HAP-1 (cell line): Measurements from ENCODE around the gene ANXA6.

Experiments used
- DNase-seq, 2 experiments: peaks; one replicate each; pipeline ENCODE4 v3.0.0-alpha.2; 2016 to 2020; ENCODE audit warnings: low spot score in 2 of 2
- H3K27me3 ChIP-seq: fragments of 250-450 bp; sonication (Bioruptor Pico); 2 replicates; pipeline ENCODE4 v1.5.1; 2020; ENCODE audit warnings: low read depth, mild to moderate bottlenecking, moderate library complexity
- H3K36me3 ChIP-seq: fragments of 250-450 bp; sonication (Bioruptor Pico); replicated peaks from 2 replicates; pipeline ENCODE4 v1.5.1; 2020; ENCODE audit warnings: mild to moderate bottlenecking
- H3K4me1 ChIP-seq: fragments of 250-450 bp; sonication (Bioruptor Pico); 2 replicates; pipeline ENCODE4 v1.5.1; 2020; ENCODE audit warnings: mild to moderate bottlenecking
- H3K4me3 ChIP-seq: fragments of 250-450 bp; sonication (Bioruptor Pico); 2 replicates; pipeline ENCODE4 v1.5.1; 2020; ENCODE audit warnings: mild to moderate bottlenecking, moderate library complexity
- H3K9me3 ChIP-seq: fragments of 250-450 bp; sonication (Bioruptor Pico); 2 replicates; pipeline ENCODE4 v1.5.1; 2020; ENCODE audit warnings: mild to moderate bottlenecking, moderate library complexity
- in situ Hi-C: fragments of 300-500 bp; cut with MboI; formaldehyde crosslinking; loops from 3 replicates; pipeline ENCODE4 v1.14.3; 2020; ENCODE audit warnings: low sequenced_read_pairs, inconsistent platforms, mixed read lengths

The ANXA6 gene

DNA sequence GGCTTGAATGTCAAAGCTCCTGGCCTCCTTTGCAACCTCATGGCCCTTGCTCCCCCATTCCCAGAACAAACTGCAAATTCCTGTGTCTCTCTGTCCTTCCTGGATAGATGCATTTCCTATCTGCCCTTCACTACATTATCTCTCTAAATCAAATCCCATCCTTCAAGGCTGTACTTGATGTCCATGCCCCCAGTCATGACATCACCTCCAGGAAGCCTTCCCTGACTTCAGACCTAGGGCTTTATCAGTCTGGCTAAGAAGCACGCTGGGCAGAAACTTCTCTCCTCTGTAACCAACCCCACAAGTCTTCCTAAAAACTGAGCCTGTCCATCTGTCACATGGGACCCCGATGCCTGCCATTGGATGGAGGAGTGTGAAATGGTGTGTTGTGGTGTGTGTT is 51.1 kb downstream of the ANXA6 start:
- no peak overlapping the region for H3K4me3 ChIP-seq
- no peak for DNase-seq
- H3K9me3 ChIP-seq: no peaks in the 10 kb centered on the region
- peaks cover 51% of the 10 kb centered on the region for H3K36me3 ChIP-seq
- no peaks in the 10 kb centered on the region for H3K4me1 ChIP-seq
- in situ Hi-C loops: no loop called here
- H3K27me3 ChIP-seq: no peaks in the 10 kb centered on the region

DNA sequence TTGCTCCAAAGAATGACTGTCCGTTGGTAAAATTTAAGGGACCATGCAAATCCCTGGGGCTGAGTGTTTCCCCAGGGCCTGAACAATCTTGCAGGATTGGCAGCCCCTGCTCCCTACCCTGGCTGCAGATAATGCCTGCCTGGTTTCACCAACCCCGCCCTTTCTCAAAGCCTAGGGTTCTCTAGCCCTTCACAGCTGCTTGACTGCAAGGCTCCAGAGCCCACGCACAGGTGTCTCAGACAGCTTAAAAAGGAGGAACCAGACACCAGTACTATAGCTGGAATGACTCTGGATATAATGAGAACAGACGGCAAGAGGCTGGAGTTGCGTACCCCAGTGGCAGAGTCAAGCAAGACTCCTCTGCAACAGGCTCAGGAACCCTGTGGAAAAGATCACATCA is 51.5 kb downstream of the ANXA6 start:
- Histone ChIP-seq H3K27me3 (no peaks in the 10 kb centered on the region), H3K9me3 (no peaks in the 10 kb centered on the region), H3K4me3 (no peak overlapping the region), H3K36me3 (peaks cover 51% of the 10 kb centered on the region), H3K4me1 (no peaks in the 10 kb centered on the region)
- no peak for DNase-seq
- in situ Hi-C loops: no loop called here

DNA sequence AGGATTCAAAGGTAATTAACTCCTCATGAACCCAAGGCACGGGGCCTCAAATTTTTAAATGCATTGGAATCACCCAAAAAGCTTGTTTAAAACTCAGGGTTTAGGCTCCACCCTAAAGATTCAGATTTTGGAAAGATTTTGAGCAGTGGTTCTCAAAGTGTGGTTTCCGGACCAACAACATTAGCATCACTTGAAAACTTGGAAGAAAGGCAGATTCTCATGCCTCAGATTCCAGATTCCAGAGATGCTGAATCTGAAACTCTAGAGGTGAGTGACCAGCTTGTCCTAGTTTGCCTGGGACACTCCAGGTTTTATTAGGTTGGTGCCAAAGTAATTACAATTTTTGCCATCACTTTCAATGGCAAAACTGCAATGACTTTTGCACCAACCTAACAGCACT is 52.0 kb downstream of the ANXA6 start:
- Histone ChIP-seq H3K36me3 (peaks cover 48% of the 10 kb centered on the region), H3K9me3 (no peaks in the 10 kb centered on the region), H3K27me3 (no peaks in the 10 kb centered on the region), H3K4me3 (no peak overlapping the region), H3K4me1 (no peaks in the 10 kb centered on the region)
- DNase-seq: no peak
- in situ Hi-C loops: no loop called here

DNA sequence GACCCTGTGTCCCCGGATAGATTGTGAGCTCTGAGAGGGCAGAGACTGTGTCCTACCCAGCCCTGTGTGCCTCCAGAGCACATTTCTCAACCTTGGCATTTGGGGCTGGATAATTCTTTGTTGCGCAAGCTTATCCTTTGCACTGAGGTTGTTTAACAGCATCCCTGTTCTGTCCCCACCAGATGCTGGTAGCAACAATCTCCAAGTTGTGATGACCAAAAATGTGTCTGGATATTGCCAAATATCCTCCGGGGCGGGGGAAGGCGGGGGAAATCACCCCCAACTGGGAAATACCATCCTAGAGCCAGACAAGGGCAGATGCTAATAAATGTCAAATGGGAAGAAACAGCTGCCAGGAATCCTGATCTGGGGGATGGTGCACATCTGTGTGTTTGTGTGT is 52.8 kb downstream of the ANXA6 start:
- H3K36me3 ChIP-seq: peaks cover 47% of the 10 kb centered on the region
- in situ Hi-C loops: no loop called here

GRCh38 chr5:151101746-151102145 is 55.8 kb downstream of the ANXA6 start:
- Histone ChIP-seq H3K27me3 (no peaks in the 10 kb centered on the region), H3K9me3 (no peaks in the 10 kb centered on the region), H3K4me3 (no peak overlapping the region), H3K4me1 (no peaks in the 10 kb centered on the region), H3K36me3 (peaks cover 24% of the 10 kb centered on the region)
- in situ Hi-C loops: no loop called here
- DNase-seq: no peak

More for the DNA sequence above, 52.8 kb downstream of the ANXA6 start:
- H3K27me3 ChIP-seq: no peaks in the 10 kb centered on the region
- no peak for DNase-seq
- no peaks in the 10 kb centered on the region for H3K4me1 ChIP-seq
- no peaks in the 10 kb centered on the region for H3K9me3 ChIP-seq
- H3K4me3 ChIP-seq: no peak overlapping the region

GRCh38 chr5:151101151-151101550 is 56.4 kb downstream of the ANXA6 start:
- no peaks in the 10 kb centered on the region for H3K4me1 ChIP-seq
- in situ Hi-C loops: no loop called here
- peaks cover 19% of the 10 kb centered on the region for H3K36me3 ChIP-seq
- no peaks in the 10 kb centered on the region for H3K27me3 ChIP-seq
- H3K4me3 ChIP-seq: no peak overlapping the region
- DNase-seq: no peak
- no peaks in the 10 kb centered on the region for H3K9me3 ChIP-seq

GRCh38 chr5:151100681-151101080 is 56.9 kb downstream of the ANXA6 start:
- H3K27me3 ChIP-seq: no peaks in the 10 kb centered on the region
- peaks cover 18% of the 10 kb centered on the region for H3K36me3 ChIP-seq
- no peaks in the 10 kb centered on the region for H3K9me3 ChIP-seq
- in situ Hi-C loops: no loop called here
- H3K4me1 ChIP-seq: no peaks in the 10 kb centered on the region
- H3K4me3 ChIP-seq: no peak overlapping the region
- no peak for DNase-seq

DNA sequence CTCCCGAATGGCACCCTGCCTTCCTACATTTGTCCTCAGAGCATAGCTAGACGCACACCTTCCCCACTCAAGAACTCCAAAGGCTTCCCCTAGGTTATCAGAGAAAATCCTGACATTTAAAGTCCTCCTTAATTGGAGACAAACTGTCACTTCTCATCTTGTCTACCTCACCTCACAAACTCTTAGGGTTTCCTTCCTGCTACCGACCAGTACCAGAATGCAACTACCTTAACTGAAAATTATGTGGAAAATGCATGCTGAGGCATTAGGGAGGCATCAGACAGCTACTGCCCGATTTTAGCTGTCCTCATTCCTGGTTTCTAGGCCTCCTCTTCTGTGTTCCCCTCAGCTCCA is 58.8 kb downstream of the ANXA6 start:
- DNase-seq: no peak
- Histone ChIP-seq H3K4me1 (no peaks in the 10 kb centered on the region), H3K9me3 (no peaks in the 10 kb centered on the region), H3K36me3 (peaks cover 9% of the 10 kb centered on the region), H3K4me3 (no peak overlapping the region), H3K27me3 (no peaks in the 10 kb centered on the region)
- in situ Hi-C loops: loop anchor here (25.0 kb wide), 1 partner anchor 636 kb away; no protein-coding TSS in a partner anchor

DNA sequence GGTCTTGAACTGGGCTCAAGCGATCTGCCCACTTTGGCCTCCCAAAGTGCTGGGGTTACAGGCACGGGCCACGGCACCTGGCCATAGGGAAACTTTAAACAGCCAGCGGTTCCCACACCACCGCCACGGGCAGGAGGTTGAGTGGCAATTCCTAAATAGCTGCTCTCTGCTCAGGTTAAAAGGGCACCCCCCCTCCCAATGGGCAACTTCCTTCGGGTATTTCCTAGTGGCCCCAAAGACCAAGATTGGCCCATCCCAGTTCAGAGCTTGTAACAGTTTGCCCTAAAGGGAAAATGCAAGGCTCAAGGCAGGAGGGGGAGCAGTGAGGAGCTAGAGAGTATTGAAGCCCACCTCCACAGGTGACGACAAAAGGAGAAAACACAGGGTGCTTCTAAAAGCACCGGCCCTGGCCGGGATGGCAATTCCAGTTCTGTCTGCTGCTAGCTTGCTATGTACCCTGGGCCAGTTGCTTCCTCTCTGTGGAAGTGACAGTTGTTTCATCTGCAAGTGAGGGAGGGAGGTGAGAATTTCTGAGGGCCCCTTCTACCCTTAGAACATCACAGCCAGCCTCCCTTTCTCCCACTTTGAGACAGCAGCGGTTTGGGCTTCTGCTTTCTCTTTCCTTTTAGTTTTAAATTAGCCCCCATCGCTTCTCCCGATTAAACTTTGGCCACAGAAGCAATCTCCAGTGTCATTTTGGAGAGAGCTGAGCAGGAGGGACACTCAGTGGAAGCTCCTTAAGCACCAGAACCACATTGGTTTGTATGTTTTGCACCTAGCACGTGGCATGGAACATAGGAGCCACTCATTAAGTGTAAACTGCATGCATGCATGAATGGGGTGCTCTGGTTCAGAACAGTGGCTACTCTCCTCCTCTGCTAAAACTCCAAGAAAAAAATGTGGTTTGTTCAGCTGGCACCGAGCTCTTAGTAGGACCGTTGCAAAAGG is 59.5 kb downstream of the ANXA6 start:
- in situ Hi-C loops: loop anchor here (25.0 kb wide), 1 partner anchor 636 kb away; no protein-coding TSS in a partner anchor
- Histone ChIP-seq H3K4me1 (no peaks in the 10 kb centered on the region), H3K27me3 (no peaks in the 10 kb centered on the region), H3K9me3 (no peaks in the 10 kb centered on the region), H3K36me3 (peaks cover 3% of the 10 kb centered on the region; the same call in 1 of the 2 replicates), H3K4me3 (no peak overlapping the region)
- DNase-seq: no peak

DNA sequence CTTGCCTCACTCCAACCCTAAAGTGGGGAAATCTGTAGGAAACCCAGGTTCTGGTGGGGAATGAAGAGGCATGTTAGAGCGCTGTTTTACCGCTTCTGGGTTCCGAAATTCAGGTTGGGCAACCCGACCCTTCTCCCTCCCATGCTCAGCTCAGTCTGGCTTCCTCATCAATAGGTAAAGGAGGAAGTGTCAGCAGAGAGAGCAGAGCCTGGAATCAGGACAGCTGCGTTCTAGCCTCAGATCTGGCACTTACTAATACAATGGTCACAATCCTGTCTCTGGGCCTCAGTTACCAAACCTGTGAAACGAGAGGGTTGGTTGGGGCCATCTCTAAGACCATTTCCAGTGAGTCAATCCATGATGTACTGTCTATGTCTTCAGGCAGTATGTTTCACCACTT is 60.5 kb downstream of the ANXA6 start:
- H3K9me3 ChIP-seq: no peaks in the 10 kb centered on the region
- H3K36me3 ChIP-seq: peaks cover under 1% of the 10 kb centered on the region; the same call in 1 of the 2 replicates
- H3K4me1 ChIP-seq: no peaks in the 10 kb centered on the region
- DNase-seq: no peak
- H3K4me3 ChIP-seq: no peak overlapping the region
- in situ Hi-C loops: loop anchor here (25.0 kb wide), 1 partner anchor 635 kb away; no protein-coding TSS in a partner anchor
- H3K27me3 ChIP-seq: no peaks in the 10 kb centered on the region

- no peaks in the 10 kb centered on the region for H3K4me1 ChIP-seq
- no peak overlapping the region for H3K4me3 ChIP-seq
- in situ Hi-C loops: loop anchor here (25.0 kb wide), 1 partner anchor 634 kb away; no protein-coding TSS in a partner anchor
- no peaks in the 10 kb centered on the region for H3K9me3 ChIP-seq
- H3K27me3 ChIP-seq: no peaks in the 10 kb centered on the region
- no peak for DNase-seq
- H3K36me3 ChIP-seq: no peaks in the 10 kb centered on the region
Measured at GRCh38 chr5:151096001-151096373, 61.6 kb downstream of the ANXA6 start.

- Histone ChIP-seq H3K27me3 (peaks cover 4% of the 10 kb centered on the region; the same call in 1 of the 2 replicates), H3K4me3 (no peak overlapping the region), H3K9me3 (no peaks in the 10 kb centered on the region), H3K36me3 (no peaks in the 10 kb centered on the region), H3K4me1 (no peaks in the 10 kb centered on the region)
- in situ Hi-C loops: loop anchor here (25.0 kb wide), 1 partner anchor 633 kb away; no protein-coding TSS in a partner anchor
- DNase-seq: no peak
Measured at GRCh38 chr5:151095341-151096000, 62.1 kb downstream of the ANXA6 start.

DNA sequence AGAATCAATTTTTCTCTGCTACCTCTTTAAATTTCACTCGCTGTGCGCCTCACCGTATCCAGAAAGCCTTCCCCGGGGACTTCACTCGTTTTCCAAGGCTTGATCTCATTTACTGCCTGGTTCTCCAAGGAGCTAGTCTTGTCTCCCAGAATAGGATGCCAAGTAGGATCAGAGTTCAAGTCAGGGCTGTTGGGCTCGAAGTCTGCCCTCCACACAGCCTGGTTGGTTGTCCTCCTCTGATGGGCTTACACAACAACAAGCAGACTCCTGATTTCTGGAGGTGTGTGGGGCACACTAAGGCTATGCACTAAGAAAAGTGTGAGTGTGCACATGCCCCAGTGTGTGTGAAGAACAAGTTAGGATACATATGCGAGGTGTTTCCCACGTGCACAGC is 62.7 kb downstream of the ANXA6 start:
- DNase-seq: no peak
- Histone ChIP-seq H3K4me3 (no peak overlapping the region), H3K27me3 (peaks cover 8% of the 10 kb centered on the region; the same call in 1 of the 2 replicates), H3K36me3 (no peaks in the 10 kb centered on the region), H3K4me1 (no peaks in the 10 kb centered on the region), H3K9me3 (no peaks in the 10 kb centered on the region)
- in situ Hi-C loops: loop anchor here (25.0 kb wide), 1 partner anchor 633 kb away; no protein-coding TSS in a partner anchor
